Measurements from ENCODE around the gene OSTC.

DNA sequence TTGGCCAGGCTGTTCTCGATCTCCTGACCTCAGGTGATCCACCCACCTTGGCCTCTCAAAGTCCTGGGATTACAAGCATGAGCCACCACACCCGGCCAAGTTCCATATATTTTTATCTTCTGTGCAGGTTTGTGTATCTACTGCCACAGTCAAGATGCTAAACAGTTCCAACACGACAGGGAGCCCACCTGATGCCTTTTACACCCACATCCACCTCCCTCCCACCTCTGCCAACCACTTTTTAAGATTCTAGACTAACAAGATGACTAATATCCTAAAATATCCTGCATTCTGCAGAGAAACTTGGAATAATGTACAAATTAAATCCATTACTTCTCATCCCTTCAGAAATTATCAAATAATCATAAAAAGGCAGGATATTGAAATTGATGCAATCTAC lies 49.3 kb upstream of the OSTC start:
- TF ChIP-seq ZNF451 (CRISPR knock-in tag; IDR thresholded peaks at IDR 0.05) (no peak), ESRRA (CRISPR knock-in tag; IDR thresholded peaks at IDR 0.05; ENCODE audit: low read depth) (no peak), TBP (CRISPR knock-in tag; IDR thresholded peaks at IDR 0.05) (no peak)
- TF ChIP-seq, protein P1, sequence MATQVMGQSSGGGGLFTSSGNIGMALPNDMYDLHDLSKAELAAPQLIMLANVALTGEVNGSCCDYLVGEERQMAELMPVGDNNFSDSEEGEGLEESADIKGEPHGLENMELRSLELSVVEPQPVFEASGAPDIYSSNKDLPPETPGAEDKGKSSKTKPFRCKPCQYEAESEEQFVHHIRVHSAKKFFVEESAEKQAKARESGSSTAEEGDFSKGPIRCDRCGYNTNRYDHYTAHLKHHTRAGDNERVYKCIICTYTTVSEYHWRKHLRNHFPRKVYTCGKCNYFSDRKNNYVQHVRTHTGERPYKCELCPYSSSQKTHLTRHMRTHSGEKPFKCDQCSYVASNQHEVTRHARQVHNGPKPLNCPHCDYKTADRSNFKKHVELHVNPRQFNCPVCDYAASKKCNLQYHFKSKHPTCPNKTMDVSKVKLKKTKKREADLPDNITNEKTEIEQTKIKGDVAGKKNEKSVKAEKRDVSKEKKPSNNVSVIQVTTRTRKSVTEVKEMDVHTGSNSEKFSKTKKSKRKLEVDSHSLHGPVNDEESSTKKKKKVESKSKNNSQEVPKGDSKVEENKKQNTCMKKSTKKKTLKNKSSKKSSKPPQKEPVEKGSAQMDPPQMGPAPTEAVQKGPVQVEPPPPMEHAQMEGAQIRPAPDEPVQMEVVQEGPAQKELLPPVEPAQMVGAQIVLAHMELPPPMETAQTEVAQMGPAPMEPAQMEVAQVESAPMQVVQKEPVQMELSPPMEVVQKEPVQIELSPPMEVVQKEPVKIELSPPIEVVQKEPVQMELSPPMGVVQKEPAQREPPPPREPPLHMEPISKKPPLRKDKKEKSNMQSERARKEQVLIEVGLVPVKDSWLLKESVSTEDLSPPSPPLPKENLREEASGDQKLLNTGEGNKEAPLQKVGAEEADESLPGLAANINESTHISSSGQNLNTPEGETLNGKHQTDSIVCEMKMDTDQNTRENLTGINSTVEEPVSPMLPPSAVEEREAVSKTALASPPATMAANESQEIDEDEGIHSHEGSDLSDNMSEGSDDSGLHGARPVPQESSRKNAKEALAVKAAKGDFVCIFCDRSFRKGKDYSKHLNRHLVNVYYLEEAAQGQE (IDR thresholded peaks at IDR 0.05; ENCODE audit: borderline replicate concordance in 1 of 2, low read depth in 1 of 2, low read length in 2 of 2), result no peak
- TF ChIP-seq, protein P2, sequence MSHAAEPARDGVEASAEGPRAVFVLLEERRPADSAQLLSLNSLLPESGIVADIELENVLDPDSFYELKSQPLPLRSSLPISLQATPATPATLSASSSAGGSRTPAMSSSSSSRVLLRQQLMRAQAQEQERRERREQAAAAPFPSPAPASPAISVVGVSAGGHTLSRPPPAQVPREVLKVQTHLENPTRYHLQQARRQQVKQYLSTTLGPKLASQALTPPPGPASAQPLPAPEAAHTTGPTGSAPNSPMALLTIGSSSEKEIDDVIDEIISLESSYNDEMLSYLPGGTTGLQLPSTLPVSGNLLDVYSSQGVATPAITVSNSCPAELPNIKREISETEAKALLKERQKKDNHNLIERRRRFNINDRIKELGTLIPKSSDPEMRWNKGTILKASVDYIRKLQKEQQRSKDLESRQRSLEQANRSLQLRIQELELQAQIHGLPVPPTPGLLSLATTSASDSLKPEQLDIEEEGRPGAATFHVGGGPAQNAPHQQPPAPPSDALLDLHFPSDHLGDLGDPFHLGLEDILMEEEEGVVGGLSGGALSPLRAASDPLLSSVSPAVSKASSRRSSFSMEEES (CRISPR knock-in tag; IDR thresholded peaks at IDR 0.05), result no peak

Measured in HepG2 (cell line).